IMR-90 (cell line): Measurements from ENCODE around the gene ZNF423. TPM values are rescaled to one million over a fixed set of nuclear protein-coding genes. Genes with fewer than 3 reads are reported as not detected.

ENCODE experiments used
- ATAC-seq: fragments of 200-7000 bp; cut with Tn5 transposase; 2 replicates; pipeline ENCODE4 v1.9.1; 2020; ENCODE audit warnings: low read depth, mild to moderate bottlenecking, moderate library complexity
- BruUV-seq: library from RNA; stranded (reverse); fragments of 400-500 nt; replicated peaks from 2 replicates; lab custom pipeline; 2021; lab: Mats Ljungman, UMichigan
- CTCF ChIA-PET: fragments of 300-600 bp; formaldehyde crosslinking; extraction: SDS; loops from one replicate; lab custom pipeline; 2021; ENCODE audit warnings: antibody characterized with exemption; lab: Yijun Ruan, JAX
- POLR2A ChIA-PET: fragments of 300-600 bp; sonication (Branson Sonifier 250); formaldehyde crosslinking; loops from one replicate; lab custom pipeline; 2022; ENCODE audit warnings: antibody characterized with exemption; ENCODE audit not compliant: unreplicated experiment; lab: Charles Lee
- DNase-seq: peaks from one replicate; pipeline ENCODE4 v3.0.0; 2013
- H2AFZ ChIP-seq: replicated peaks from 2 replicates; pipeline ENCODE3; 2013; ENCODE audit warnings: low read length, mild to moderate bottlenecking; ENCODE audit not compliant: poor library complexity
- H2AK5ac ChIP-seq: 2 replicates; pipeline ENCODE4 v1.6.1; 2013; ENCODE audit warnings: low read depth, low read length, inconsistent platforms
- H2AK9ac ChIP-seq: replicated peaks from 2 replicates; pipeline ENCODE3; 2013; ENCODE audit warnings: mild to moderate bottlenecking, low read depth, low read length, moderate library complexity; ENCODE audit not compliant: poor library complexity
- H2BK120ac ChIP-seq: 2 replicates; pipeline ENCODE4 v1.6.1; 2013; ENCODE audit warnings: low read depth, low read length, inconsistent platforms
- H2BK15ac ChIP-seq: 3 replicates; pipeline ENCODE4 v1.6.1; 2013; ENCODE audit warnings: low read depth, low read length, inconsistent platforms
- H2BK20ac ChIP-seq: 2 replicates; pipeline ENCODE4 v1.6.1; 2013; ENCODE audit warnings: low read depth, mild to moderate bottlenecking, inconsistent platforms, low read length, moderate library complexity
- H2BK5ac ChIP-seq: 2 replicates; pipeline ENCODE4 v1.6.1; 2013; ENCODE audit warnings: mild to moderate bottlenecking, low read depth, low read length, inconsistent platforms; ENCODE audit not compliant: poor library complexity, severe bottlenecking
- H3K14ac ChIP-seq: replicated peaks from 2 replicates; pipeline ENCODE4 v1.6.1; 2013; ENCODE audit warnings: low read depth, low read length, inconsistent platforms
- H3K18ac ChIP-seq: 2 replicates; pipeline ENCODE4 v1.6.1; 2013; ENCODE audit warnings: low read depth, low read length, control low read depth
- H3K23ac ChIP-seq: 2 replicates; pipeline ENCODE4 v1.6.1; 2013; ENCODE audit warnings: low read depth, low read length, inconsistent platforms
- H3K27ac ChIP-seq: 2 replicates; pipeline ENCODE4 v1.5.1; 2013; ENCODE audit warnings: mild to moderate bottlenecking, control low read depth, low read length; ENCODE audit not compliant: insufficient read depth
- H3K27me3 ChIP-seq: 2 replicates; pipeline ENCODE4 v1.6.1; 2013; ENCODE audit warnings: low read length; ENCODE audit not compliant: control insufficient read depth, insufficient read depth
- H3K36me3 ChIP-seq: 2 replicates; pipeline ENCODE4 v1.6.1; 2013; ENCODE audit warnings: low read length, mixed read lengths; ENCODE audit not compliant: control insufficient read depth, insufficient read depth
- H3K4ac ChIP-seq: 2 replicates; pipeline ENCODE4 v1.6.1; 2013; ENCODE audit warnings: low read depth, low read length, inconsistent platforms
- H3K4me1 ChIP-seq: 2 replicates; pipeline ENCODE4 v1.6.1; 2013; ENCODE audit warnings: low read length, mixed read lengths; ENCODE audit not compliant: control insufficient read depth, insufficient read depth
- H3K4me2 ChIP-seq: 2 replicates; pipeline ENCODE4 v1.6.1; 2013; ENCODE audit warnings: low read depth, mild to moderate bottlenecking, control low read depth, low read length, moderate library complexity
- H3K4me3 ChIP-seq: 2 replicates; pipeline ENCODE4 v1.5.1; 2013; ENCODE audit warnings: low read depth, mild to moderate bottlenecking, control low read depth, low read length, moderate library complexity; ENCODE audit not compliant: insufficient read depth
- H3K56ac ChIP-seq: 2 replicates; pipeline ENCODE4 v1.6.1; 2013; ENCODE audit warnings: low read length, inconsistent platforms; ENCODE audit not compliant: insufficient read depth; ENCODE audit errors: extremely low read depth
- H3K79me1 ChIP-seq, 2 experiments: 2 replicates each; pipeline ENCODE4 v1.6.1; 2013; ENCODE audit warnings: low read length in 2 of 2, inconsistent platforms in 1 of 2, low read depth in 1 of 2
- H3K9ac ChIP-seq: 2 replicates; pipeline ENCODE4 v1.6.1; 2013; ENCODE audit warnings: low read depth, low read length, control low read depth
- H3K9me1 ChIP-seq: 2 replicates; pipeline ENCODE4 v1.6.1; 2013; ENCODE audit warnings: low read length, inconsistent platforms; ENCODE audit not compliant: insufficient read depth
- H3K9me3 ChIP-seq: 2 replicates; pipeline ENCODE4 v1.6.1; 2013; ENCODE audit warnings: low read length; ENCODE audit not compliant: control insufficient read depth, insufficient read depth
- H4K20me1 ChIP-seq: 2 replicates; pipeline ENCODE4 v1.6.1; 2013; ENCODE audit warnings: low read length, inconsistent platforms; ENCODE audit not compliant: insufficient read depth
- H4K5ac ChIP-seq: 2 replicates; pipeline ENCODE4 v1.6.1; 2013; ENCODE audit warnings: mild to moderate bottlenecking, low read depth, low read length, control low read depth
- H4K8ac ChIP-seq, 2 experiments: 2 replicates each; pipeline ENCODE4 v1.6.1; 2013; ENCODE audit warnings: low read depth in 2 of 2, low read length in 2 of 2, control low read depth in 1 of 2, inconsistent platforms in 1 of 2
- H4K91ac ChIP-seq: 2 replicates; pipeline ENCODE4 v1.6.1; 2013; ENCODE audit warnings: low read depth, low read length, inconsistent platforms; ENCODE audit not compliant: insufficient read depth
- RAD21 ChIP-seq: IDR thresholded peaks from 2 replicates; pipeline ENCODE4 v1.6.1; 2012; ENCODE audit warnings: low read length, improper control_type of control experiment
- WGBS, 2 experiments: methylation state at CpG; one replicate each; pipeline versions ENCODE4 v1.1.5 to v1.1.7; 2013; ENCODE audit warnings: missing lambda C conversion rate in 2 of 2; ENCODE audit not compliant: insufficient read length in 1 of 2; ENCODE audit errors: extremely low coverage in 2 of 2; 5-methylcytosine and 5-hydroxymethylcytosine counted together
- dilution Hi-C: fragments of 300-500 bp; cut with HindIII; formaldehyde crosslinking; loops from one replicate; pipeline ENCODE4 v1.14.3; 2018; ENCODE audit warnings: low sequenced_read_pairs; ENCODE audit not compliant: unreplicated experiment
- in situ Hi-C: fragments of 300-500 bp; cut with MboI; formaldehyde crosslinking; loops from 3 replicates; pipeline ENCODE4 v1.14.3; 2019; ENCODE audit warnings: low sequenced_read_pairs, inconsistent platforms, mixed read lengths
- intact Hi-C: fragments of 100-400 bp; cut with micrococcal nuclease; formaldehyde crosslinking; loops from 2 replicates; pipeline ENCODE4 v1.10.0; 2022
- polyA plus RNA-seq, 3 experiments: library from polyadenylated mRNA; depleted of rRNA; stranded (reverse); fragments of >200 nt; gene quantifications; 2 replicates each; pipeline ENCODE4 v1.2.3, GENCODE V29; 2012; ENCODE audit warnings: low replicate concordance in 1 of 3
- total RNA-seq: library from RNA; depleted of rRNA; stranded (reverse); fragments of >200 nt; gene quantifications from 2 replicates; pipeline ENCODE4 v1.2.3, GENCODE V29; 2012

The ZNF423 gene
- total and polyA plus RNA-seq, 2 of the 4 experiments (the other 2 are of a cell fraction) = under 0.01 to 0.10 TPM

DNA sequence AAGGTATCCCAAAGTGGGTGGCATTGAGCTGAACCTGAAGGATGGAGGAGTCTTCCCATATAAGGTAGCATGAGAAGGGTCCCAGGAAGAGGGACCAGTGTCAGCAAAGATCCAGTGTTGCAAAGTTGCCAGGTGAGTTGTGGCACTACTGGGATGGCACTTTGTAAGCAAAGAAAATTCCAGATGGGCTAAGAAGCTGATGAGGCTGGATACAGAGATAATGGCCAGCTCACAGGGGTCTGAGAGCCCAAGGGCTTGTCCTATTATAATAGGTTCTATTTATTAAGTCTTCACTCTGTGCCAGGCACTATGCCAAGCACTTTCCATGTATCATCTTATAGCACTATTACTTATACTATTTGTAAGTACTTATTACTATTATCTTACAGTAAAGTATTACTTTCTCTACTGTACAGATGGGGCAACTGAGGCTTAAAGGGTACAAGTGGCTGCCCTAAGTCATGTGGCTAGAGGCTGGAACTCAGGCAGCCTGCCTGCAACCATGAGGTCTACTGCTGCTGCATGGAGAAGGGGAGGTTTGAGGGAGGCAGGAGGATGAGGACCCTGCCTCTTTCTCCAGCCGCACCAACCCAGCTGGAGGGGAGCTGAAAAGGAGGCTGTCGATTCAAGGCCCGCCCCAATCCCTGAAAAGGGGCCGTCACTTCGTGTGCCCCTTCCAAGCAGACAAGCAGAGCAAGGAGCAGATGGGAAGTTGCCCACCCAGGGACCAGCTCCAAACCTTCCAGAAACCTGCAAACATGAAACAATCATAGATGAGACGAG lies 395.8 kb downstream of the ZNF423 start:
- Histone ChIP-seq H4K91ac (no peak overlapping the region), H2AK9ac (no peak overlapping the region), H3K9me1 (no peaks in the 10 kb centered on the region), H2BK5ac (no peak overlapping the region), H3K4me1 (no peaks in the 10 kb centered on the region), H3K27ac (no peak overlapping the region), H2AFZ (no peak overlapping the region), H3K36me3 (no peaks in the 10 kb centered on the region), H3K4me2 (no peak overlapping the region), H2BK15ac (no peak overlapping the region), H3K27me3 (peaks cover 4% of the 10 kb centered on the region; the same call in 1 of the 2 replicates), H4K5ac (no peak overlapping the region), H4K20me1 (no peaks in the 10 kb centered on the region), H3K56ac (no peak overlapping the region), H3K4me3 (no peak overlapping the region), H3K9ac (no peak overlapping the region), H3K23ac (no peak overlapping the region), H4K8ac (no peak overlapping the region), H3K9me3 (no peaks in the 10 kb centered on the region), H3K18ac (no peak overlapping the region), H2BK120ac (no peak overlapping the region), H2BK20ac (no peak overlapping the region), H2AK5ac (no peak overlapping the region), H3K4ac (no peak overlapping the region), H3K79me1 (no peaks in the 10 kb centered on the region), H3K14ac (no peak overlapping the region)
- WGBS, 2 experiments = no CpG with 5 or more reads among the region's 6 CpGs
- intact Hi-C loops = no loop called here
- dilution Hi-C loops = no loop called here
- BruUV-seq = no TSS peak
- ChIA-PET POLR2A (no interaction called here), CTCF (no interaction called here)
- no peak for ATAC-seq
- no peak for DNase-seq
- in situ Hi-C loops = no loop called here
- no peak for TF ChIP-seq RAD21
